ENCODE measurements around the gene TREM2. TPM values are rescaled to one million over a fixed set of nuclear protein-coding genes. Genes with fewer than 3 reads are reported as not detected.

The TREM2 gene
- total RNA-seq, 2 donors from 2014 or later = not detected

DNA sequence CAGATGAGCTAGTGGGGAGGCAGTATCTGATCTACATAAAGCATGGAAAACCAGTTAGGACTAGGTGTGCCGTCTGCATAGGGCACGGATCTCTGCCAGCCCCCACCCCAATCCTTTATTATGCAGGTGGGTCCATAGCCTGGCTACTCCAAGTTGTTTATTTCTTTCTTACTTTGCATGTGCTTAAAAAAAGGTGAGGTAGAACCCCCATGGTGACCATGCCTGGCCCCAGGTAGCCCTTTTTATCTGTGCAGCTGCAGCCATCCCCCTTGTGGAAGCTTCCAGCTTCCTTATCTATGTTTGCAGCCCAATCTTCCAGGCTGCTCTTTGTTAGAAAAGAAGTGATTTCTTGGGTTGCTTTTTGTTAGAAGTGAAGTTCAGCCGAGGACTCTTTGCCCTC, 9.0 kb upstream of the TREM2 start:
- no peak overlapping the region for H3K4me3 Mint-ChIP-seq
- H3K27me3 Mint-ChIP-seq = peaks cover 7% of the 10 kb centered on the region
- ATAC-seq (replicated peaks) = no peak
- no peak overlapping the region for H3K27ac Mint-ChIP-seq
- peaks cover 3% of the 10 kb centered on the region for H3K4me1 Mint-ChIP-seq
- H3K36me3 Mint-ChIP-seq (ENCODE audit: low read depth) = no peaks in the 10 kb centered on the region
- no peaks in the 10 kb centered on the region for H3K9me3 Mint-ChIP-seq

DNA sequence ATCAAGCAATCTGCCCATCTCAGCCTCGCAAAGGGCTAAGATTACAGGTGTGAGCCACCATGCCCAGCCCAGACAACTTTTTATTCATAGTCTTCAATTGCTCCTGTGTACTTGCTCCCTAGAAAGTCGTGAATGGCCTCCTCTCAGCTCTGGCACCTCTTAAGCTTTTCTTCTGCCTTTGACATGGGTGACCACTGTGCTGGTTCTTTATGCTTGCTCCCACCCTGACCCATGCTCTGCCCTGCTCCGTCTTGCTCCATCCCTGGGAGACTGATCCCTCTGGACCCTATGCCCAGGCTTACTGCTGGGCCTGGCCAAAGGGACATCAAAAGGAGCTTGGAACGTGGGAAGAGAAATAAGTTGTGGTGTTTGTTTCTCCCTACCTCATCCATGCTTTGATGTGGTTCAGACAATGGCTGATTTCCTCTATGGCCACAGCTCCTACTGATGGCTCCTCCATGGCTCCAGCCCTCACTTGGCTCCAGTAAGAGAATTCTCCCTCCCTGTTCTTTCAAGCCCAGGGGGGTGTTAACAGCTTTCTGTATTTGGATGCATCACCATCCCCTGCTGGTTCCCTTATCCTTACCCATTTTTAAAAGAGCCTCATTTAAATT, 7.7 kb upstream of the TREM2 start:
- Mint-ChIP-seq H3K4me3 (no peak overlapping the region), H3K4me1 (peaks cover 3% of the 10 kb centered on the region), H3K27me3 (no peaks in the 10 kb centered on the region), H3K36me3 (ENCODE audit: low read depth) (no peaks in the 10 kb centered on the region), H3K27ac (no peak overlapping the region), H3K9me3 (no peaks in the 10 kb centered on the region)
- ATAC-seq (replicated peaks) = no peak

DNA sequence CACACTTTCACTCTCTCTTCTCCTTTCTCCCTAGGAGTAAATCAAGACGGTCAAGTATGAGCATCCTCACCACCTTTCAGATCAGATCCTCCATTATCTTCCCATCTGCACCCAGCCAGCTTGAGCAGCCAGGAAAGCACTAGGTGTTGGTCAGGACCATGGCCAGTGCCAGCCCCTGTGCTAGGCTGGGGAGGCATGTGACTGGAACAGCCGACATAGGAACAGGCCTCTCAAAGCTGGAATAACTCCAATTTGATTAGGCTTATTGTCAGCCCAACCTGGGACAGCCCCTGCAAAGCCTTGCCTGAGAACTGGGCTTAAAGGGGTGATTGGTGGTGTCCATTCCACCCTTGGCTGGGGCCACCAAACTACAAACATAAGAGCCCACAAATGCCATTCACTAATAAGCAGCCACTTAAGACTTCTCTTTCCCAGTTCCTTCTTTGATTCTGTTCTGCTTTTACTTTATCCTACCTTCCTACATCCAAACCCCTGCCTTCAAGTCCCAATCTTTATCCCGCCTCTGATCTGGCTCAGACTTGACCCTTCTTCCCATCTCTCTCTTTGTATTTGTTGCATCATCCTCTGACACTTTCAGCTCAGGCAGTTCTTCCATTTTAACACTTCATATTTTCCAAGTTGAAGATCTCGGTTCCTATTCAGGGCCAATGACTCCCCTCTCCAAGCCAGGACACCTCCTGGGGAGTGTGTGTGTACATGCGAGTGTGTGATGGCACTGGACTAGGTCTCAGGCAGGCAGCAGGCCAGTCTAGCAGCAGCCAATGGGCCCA, 4.5 kb upstream of the TREM2 start:
- no peak overlapping the region for H3K4me3 Mint-ChIP-seq
- no peaks in the 10 kb centered on the region for H3K36me3 Mint-ChIP-seq (ENCODE audit: low read depth)
- H3K27me3 Mint-ChIP-seq = no peaks in the 10 kb centered on the region
- no peaks in the 10 kb centered on the region for H3K9me3 Mint-ChIP-seq
- no peak for ATAC-seq (replicated peaks)
- H3K27ac Mint-ChIP-seq = no peak overlapping the region
- peaks cover 3% of the 10 kb centered on the region for H3K4me1 Mint-ChIP-seq

DNA sequence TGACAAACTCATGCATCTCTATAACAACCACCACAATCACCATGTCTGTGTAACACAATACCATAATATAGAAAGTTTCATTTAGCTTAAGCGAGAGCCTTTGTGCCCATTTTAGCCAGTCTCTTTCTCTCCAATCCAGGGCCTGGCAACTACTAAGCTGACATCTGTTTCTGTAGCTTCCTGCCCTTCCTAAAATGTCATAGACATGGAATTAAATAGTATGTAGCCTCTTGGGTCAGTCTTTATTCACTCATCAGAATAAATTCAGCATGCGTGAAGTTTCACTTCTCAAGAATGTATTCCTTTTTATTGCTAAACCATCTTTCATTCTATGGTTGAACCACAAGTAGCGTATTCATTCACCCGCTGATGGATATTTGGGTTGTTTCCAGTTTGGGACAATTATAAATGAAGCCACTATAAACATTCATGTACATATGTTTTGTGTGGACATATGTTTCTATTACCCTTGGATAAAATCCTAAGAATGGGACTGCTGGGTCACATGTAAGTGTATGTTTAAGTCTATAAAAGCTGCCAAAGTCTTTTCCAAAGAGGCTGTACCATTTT, 1.7 kb upstream of the TREM2 start:
- Mint-ChIP-seq H3K27ac (no peak overlapping the region), H3K4me3 (no peak overlapping the region), H3K4me1 (peaks cover 3% of the 10 kb centered on the region), H3K9me3 (no peaks in the 10 kb centered on the region), H3K36me3 (ENCODE audit: low read depth) (no peaks in the 10 kb centered on the region), H3K27me3 (no peaks in the 10 kb centered on the region)
- ATAC-seq (replicated peaks) = no peak

DNA sequence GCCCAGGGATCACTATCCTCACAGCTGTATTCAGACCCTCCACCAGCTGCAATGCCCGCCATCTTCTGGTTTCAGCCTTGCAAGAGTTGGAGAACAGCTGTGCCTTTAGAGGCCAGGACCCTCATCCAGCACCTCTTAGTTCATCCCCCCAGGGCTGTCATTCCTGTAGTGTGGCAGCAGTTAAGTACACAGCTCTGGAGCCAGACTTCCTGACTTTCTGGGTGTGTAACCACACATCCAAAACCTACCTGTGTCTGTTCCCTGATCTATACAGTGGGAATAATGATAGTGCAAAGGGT, 452 bp upstream of the TREM2 start:
- ATAC-seq (replicated peaks) = no peak
- H3K9me3 Mint-ChIP-seq = no peaks in the 10 kb centered on the region

DNA sequence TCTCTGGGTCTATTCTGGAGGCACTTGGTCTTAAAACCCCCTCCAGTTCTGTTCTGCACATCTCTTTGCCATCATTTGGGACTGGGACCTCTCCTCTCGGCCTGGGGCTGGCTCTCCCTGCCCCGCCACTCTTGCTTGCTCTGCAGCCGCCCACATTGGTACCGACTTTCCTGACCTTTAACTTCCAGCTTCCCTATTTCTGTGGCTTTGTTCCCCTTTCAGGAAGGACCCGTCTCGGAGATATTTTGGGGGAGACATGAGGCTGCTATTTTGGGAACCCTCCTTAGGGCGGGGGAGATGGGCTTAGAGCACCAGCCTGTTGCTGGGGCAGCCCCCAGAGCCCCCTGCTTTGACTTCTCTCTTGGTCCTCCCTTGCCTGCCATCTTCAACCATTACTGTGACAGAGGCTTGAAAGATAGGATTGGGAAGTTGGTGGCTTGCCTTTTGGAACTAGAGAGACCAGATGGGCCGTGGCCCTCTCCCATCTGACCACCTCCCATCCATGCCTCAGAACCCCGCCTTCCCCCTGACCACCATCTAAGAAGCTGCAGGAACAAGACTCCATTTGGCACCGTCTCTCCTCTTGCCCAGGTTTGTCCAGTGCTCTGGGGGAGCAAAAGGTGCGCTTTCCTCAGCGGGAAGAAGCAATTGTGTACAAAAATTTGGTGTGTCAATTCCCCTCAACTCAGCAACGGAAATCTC, 914 bp downstream of the TREM2 start:
- Mint-ChIP-seq H3K36me3 (ENCODE audit: low read depth) (no peaks in the 10 kb centered on the region), H3K4me3 (no peak overlapping the region), H3K9me3 (no peaks in the 10 kb centered on the region), H3K4me1 (no peaks in the 10 kb centered on the region), H3K27me3 (no peaks in the 10 kb centered on the region), H3K27ac (no peak overlapping the region)
- ATAC-seq (replicated peaks) = no peak

More for the DNA sequence above, 452 bp upstream of the TREM2 start:
- Mint-ChIP-seq H3K36me3 (ENCODE audit: low read depth) (no peaks in the 10 kb centered on the region), H3K4me3 (no peak overlapping the region), H3K27ac (no peak overlapping the region), H3K27me3 (no peaks in the 10 kb centered on the region), H3K4me1 (no peaks in the 10 kb centered on the region)

DNA sequence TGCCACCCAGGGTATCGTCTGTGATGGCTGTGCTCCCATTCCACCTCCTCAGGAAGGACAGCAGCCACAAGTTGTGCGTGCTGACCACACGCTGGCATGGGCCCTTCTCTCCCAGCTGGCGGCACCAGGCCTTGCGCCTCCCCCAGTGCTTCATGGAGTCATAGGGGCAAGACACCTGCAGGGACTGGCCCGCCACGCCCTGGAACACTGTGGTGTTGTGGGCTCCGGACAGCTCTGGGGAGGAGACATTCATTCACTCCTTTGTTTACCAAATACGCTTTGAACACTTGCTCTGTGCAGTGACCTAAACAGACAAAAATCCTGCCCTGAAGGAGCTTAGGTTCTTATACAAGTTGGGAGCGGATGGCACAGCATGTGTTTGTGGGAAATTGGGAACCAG, 1.5 kb downstream of the TREM2 start:
- Mint-ChIP-seq H3K36me3 (ENCODE audit: low read depth) (no peaks in the 10 kb centered on the region), H3K27ac (no peak overlapping the region), H3K4me3 (no peak overlapping the region), H3K4me1 (no peaks in the 10 kb centered on the region), H3K27me3 (no peaks in the 10 kb centered on the region), H3K9me3 (no peaks in the 10 kb centered on the region)
- no peak for ATAC-seq (replicated peaks)

DNA sequence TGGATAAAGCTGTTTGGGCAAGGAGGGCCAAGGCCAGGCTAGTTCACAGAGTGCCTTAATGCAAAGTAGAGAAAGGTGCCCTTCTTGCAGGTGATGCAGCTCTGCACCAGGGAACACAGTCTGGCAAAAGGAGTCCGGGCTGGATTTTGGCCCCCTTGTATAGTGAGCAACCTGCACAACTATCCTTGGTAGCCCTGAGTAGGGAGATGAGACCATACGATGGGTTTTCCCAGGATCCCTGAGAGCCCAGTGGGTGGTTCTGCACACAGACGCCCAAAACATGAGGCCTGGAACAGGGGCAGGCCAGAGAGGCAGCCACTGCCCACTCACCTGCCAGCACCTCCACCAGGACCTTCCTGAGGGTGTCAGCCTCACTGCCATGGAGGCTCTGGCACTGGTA, 2.0 kb downstream of the TREM2 start:
- H3K36me3 Mint-ChIP-seq (ENCODE audit: low read depth) = no peaks in the 10 kb centered on the region
- H3K27ac Mint-ChIP-seq = no peak overlapping the region
- ATAC-seq (replicated peaks) = no peak
- no peaks in the 10 kb centered on the region for H3K9me3 Mint-ChIP-seq
- H3K4me1 Mint-ChIP-seq = no peaks in the 10 kb centered on the region
- H3K4me3 Mint-ChIP-seq = no peak overlapping the region
- H3K27me3 Mint-ChIP-seq = no peaks in the 10 kb centered on the region

DNA sequence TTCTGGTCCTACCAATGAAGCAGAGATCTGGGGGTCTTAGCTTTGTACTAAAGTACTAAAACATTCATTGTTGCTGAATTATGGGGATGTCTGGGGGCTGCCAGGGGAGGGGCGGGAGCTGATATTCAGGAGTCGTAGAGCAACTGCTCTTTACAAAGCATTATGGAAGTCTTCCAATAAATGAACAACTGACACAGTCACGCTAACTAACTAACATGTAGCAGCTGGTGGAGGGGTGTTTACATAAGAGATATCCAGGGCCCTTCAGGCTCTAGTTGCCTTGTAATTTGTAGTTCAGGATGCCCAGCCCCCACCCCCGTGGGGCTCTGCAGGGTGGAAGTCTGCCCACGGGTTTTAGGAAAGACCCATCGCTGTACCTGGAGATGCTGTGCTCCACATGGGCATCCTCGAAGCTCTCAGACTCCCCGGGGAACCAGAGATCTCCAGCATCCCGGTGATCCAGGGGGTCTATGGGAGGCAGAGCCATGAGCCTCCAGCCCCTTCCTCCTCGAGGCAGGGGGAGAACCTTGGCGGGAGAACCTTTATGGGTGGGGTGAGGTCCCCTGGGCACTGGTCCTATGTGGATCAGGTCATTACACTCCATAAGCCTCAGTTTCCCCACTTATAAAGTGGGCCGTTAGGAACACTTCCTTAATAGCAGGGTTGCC, 3.4 kb downstream of the TREM2 start:
- ATAC-seq (replicated peaks) = no peak
- Mint-ChIP-seq H3K27ac (no peak overlapping the region), H3K4me3 (no peak overlapping the region), H3K4me1 (no peaks in the 10 kb centered on the region), H3K9me3 (no peaks in the 10 kb centered on the region), H3K36me3 (ENCODE audit: low read depth) (no peaks in the 10 kb centered on the region), H3K27me3 (no peaks in the 10 kb centered on the region)

DNA sequence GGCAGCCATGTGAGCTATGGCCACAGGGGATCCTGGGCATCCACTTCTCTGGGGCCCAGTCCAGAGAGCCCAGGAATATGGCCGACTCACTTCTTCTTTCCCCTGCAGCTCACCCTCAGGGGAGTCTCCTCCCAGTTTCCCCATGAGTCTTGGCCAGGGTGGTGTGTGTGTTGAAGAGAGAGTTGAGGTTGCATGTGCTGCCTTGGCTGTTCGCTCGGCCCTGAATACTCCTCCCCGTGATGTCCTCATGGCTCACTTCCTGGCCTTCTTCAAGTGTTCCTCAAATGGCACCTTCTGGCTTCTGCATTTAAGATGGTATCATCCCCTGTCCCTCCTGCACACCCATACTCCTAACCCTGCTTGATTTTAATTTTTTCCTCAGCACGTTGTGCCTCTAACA, 5.6 kb downstream of the TREM2 start:
- ATAC-seq (replicated peaks) = no peak
- Mint-ChIP-seq H3K27me3 (no peaks in the 10 kb centered on the region), H3K27ac (no peak overlapping the region), H3K4me3 (no peak overlapping the region), H3K4me1 (no peaks in the 10 kb centered on the region), H3K9me3 (no peaks in the 10 kb centered on the region), H3K36me3 (ENCODE audit: low read depth) (no peaks in the 10 kb centered on the region)

DNA sequence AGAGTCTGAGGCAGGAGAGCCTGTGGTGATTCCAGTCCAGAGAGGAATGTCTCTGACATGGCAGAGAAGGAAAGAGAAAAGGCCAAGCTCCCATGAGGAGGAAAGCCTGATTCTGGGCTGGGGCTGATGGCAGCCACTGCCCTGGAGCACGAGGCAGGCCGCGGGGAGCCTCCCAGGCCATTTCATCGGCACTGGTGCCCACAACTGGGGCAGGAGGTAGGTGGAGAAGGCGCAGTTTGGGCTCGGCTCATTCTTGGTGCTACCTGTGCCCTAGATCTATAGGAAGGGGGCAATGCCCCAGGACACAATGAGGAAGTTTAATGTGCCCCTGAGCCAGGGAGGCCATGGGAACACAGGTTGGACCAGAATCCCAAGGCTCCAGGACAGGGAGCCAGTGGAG, 6.1 kb downstream of the TREM2 start:
- Mint-ChIP-seq H3K27ac (no peak overlapping the region), H3K27me3 (no peaks in the 10 kb centered on the region), H3K4me3 (no peak overlapping the region), H3K4me1 (no peaks in the 10 kb centered on the region), H3K36me3 (ENCODE audit: low read depth) (no peaks in the 10 kb centered on the region), H3K9me3 (no peaks in the 10 kb centered on the region)
- ATAC-seq (replicated peaks) = no peak

DNA sequence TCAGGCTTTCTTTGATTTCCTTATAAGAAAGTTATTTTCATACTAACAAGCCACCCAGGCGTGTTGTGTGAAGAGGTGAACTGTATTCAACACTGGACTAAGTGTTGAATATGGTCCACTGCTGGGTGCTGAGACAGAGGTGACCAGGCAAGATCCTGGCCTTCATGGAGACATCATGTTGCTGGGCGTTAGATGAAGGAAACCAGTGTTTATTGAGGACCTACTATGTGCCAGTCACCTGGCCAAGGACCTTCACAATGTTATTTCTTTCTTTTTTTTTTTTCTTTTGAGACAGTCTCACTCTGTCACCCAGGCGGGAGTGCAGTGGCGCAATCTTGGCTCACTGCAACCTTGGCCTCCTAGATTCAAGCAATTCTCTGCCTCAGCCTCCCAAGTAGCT, 6.9 kb downstream of the TREM2 start:
- no peaks in the 10 kb centered on the region for H3K4me1 Mint-ChIP-seq
- no peak for ATAC-seq (replicated peaks)
- no peak overlapping the region for H3K4me3 Mint-ChIP-seq
- no peaks in the 10 kb centered on the region for H3K27me3 Mint-ChIP-seq
- no peaks in the 10 kb centered on the region for H3K36me3 Mint-ChIP-seq (ENCODE audit: low read depth)
- H3K27ac Mint-ChIP-seq = no peak overlapping the region
- no peaks in the 10 kb centered on the region for H3K9me3 Mint-ChIP-seq

DNA sequence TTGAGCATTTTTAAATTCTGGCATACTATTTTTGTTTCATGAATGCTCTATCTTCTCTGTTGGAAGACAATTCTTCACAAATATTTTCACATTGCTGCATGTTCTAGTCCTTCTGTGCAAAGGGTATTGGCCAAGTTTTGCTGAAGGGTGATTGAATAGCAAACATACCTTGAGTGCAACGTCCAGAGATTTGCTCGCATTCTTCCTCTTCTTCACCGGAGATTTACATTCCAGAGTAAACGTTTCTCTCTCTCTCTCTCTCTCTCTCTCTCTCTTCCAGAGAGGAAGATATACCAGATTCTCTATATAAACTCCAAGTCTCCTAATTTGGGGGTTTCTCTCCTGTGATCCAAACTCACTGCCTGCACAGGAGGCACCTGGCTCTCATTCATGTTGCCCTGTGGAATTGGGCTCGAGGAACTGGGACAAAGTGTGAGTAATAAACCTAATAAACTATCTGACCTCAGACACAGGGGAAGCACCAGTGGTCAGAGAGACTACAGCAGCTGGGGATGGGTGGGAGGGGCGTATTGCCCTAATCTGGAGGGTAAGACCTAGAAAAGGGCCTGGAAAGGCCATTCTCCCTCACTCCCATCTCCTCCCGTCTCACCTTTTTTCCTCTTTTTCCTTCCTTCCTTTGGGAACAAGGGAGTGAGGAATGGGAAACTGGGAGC, 7.6 kb downstream of the TREM2 start:
- Mint-ChIP-seq H3K36me3 (ENCODE audit: low read depth) (no peaks in the 10 kb centered on the region), H3K27ac (no peak overlapping the region), H3K9me3 (no peaks in the 10 kb centered on the region), H3K4me3 (no peak overlapping the region), H3K27me3 (no peaks in the 10 kb centered on the region), H3K4me1 (no peaks in the 10 kb centered on the region)
- ATAC-seq (replicated peaks) = no peak

DNA sequence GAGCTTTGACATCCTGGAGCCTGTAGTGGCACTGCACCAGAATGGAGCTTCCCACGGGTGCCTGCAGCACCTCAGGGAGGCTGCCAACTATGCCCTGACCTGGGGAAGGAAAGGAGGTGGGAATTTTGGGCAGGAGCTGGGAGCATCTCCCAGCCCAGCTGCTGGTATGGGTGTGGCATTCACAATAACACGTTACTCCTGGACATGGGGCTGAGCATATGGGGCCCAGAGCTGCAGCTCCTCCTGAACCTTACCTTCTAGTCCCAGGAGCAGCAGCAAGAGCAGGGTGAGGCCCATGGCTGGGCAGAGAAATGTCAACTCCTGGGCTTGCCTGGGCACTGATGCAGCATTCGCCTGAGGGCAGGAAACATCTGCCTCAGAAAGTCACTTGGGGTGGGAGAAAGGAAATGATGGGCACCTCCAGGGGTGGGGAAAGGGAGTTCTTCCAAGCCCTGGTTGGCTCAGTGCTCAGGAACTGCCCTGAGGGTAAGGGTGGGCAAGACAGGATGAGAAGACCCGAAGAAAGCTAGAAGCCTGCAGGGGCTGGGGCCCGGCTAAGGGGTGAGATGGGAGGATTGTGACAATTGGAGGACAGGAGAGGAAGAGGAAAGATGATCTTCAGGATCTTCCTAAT, 8.8 kb downstream of the TREM2 start, which contains the start of gene TREML1:
TREML1 (minus strand) TSS at position 356 of the 634 bp plus-strand sequence; CDS start at position 297, 59 bp downstream.
- Mint-ChIP-seq H3K27me3 (no peaks in the 10 kb centered on the region), H3K36me3 (ENCODE audit: low read depth) (no peaks in the 10 kb centered on the region), H3K4me1 (no peaks in the 10 kb centered on the region), H3K27ac (no peak within 1 kb of the TSS), H3K4me3 (no peak within 1 kb of the TSS), H3K9me3 (no peaks in the 10 kb centered on the region)
- ATAC-seq (replicated peaks) = no peak
